Measurements from ENCODE around the gene AGAP9.
"Not testable (repeated sequence)": the region's sequence is repeated elsewhere in the genome, so short reads cannot be mapped to it uniquely, and the experiment has no call there.

DNA sequence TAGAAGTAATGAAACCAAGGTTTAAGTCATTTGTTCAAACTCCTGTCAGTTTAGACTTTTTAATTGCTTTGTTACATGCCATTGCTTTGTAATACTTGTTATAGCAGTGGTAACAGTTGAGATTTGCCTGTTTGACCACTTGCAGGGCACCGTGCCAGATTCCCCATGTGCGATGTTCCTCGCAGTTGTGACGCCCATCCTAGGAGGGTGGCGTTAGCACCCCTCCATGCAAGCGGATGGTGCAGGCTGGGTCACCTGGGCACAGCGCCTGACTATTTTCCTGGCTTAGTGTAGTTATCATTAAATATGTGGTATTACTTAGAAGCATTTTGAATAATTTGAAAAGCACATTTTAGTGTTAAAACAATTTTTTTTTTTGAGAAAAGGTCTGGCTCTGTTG lies 37.0 kb upstream of the AGAP9 start:
- not testable (repeated sequence) for TF ChIP-seq FOSL1 (CRISPR knock-in tag; IDR thresholded peaks at IDR 0.05; ENCODE audit: borderline replicate concordance); POLR2AphosphoS5 (IDR thresholded peaks at IDR 0.05; ENCODE audit: low read depth, low read length); ZNF263 (CRISPR knock-in tag; IDR thresholded peaks at IDR 0.05); ZBTB1 (CRISPR knock-in tag; IDR thresholded peaks at IDR 0.05; ENCODE audit: borderline replicate concordance); CBX5 (CRISPR knock-in tag; IDR thresholded peaks at IDR 0.05; ENCODE audit: borderline replicate concordance); NR3C1 (CRISPR knock-in tag; IDR thresholded peaks at IDR 0.05); ZNF720 (CRISPR knock-in tag; IDR thresholded peaks at IDR 0.05); EZH2 (conservative IDR thresholded peaks at IDR 0.05; ENCODE audit: low read depth, low read length); POLR2A (IDR thresholded peaks at IDR 0.05; ENCODE audit: insufficient read depth in 1 of 2, low read depth in 2 of 2, low read length in 2 of 2); TAF1 (CRISPR knock-in tag; IDR thresholded peaks at IDR 0.05); ZFP36L1 (CRISPR knock-in tag; IDR thresholded peaks at IDR 0.05); GATAD1 (CRISPR knock-in tag; IDR thresholded peaks at IDR 0.05)
- TF ChIP-seq, protein P1, sequence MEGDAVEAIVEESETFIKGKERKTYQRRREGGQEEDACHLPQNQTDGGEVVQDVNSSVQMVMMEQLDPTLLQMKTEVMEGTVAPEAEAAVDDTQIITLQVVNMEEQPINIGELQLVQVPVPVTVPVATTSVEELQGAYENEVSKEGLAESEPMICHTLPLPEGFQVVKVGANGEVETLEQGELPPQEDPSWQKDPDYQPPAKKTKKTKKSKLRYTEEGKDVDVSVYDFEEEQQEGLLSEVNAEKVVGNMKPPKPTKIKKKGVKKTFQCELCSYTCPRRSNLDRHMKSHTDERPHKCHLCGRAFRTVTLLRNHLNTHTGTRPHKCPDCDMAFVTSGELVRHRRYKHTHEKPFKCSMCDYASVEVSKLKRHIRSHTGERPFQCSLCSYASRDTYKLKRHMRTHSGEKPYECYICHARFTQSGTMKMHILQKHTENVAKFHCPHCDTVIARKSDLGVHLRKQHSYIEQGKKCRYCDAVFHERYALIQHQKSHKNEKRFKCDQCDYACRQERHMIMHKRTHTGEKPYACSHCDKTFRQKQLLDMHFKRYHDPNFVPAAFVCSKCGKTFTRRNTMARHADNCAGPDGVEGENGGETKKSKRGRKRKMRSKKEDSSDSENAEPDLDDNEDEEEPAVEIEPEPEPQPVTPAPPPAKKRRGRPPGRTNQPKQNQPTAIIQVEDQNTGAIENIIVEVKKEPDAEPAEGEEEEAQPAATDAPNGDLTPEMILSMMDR (CRISPR knock-in tag; IDR thresholded peaks at IDR 0.05) = not testable (repeated sequence)
- TF ChIP-seq, protein P2, sequence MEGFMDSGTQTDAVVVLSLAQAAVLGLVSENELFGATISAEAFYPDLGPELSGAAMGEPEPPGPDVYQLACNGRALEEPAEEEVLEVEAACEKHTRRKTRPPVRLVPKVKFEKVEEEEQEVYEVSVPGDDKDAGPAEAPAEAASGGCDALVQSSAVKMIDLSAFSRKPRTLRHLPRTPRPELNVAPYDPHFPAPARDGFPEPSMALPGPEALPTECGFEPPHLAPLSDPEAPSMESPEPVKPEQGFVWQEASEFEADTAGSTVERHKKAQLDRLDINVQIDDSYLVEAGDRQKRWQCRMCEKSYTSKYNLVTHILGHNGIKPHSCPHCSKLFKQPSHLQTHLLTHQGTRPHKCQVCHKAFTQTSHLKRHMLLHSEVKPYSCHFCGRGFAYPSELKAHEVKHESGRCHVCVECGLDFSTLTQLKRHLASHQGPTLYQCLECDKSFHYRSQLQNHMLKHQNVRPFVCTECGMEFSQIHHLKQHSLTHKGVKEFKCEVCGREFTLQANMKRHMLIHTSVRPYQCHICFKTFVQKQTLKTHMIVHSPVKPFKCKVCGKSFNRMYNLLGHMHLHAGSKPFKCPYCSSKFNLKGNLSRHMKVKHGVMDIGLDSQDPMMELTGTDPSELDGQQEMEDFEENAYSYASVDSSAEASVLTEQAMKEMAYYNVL (CRISPR knock-in tag; IDR thresholded peaks at IDR 0.05; ENCODE audit: borderline replicate concordance) = not testable (repeated sequence)

All from HepG2 (cell line).